Diencephalon (tissue), 1 donor: ENCODE measurements around the gene VAMP2. TPM values are rescaled to one million over a fixed set of nuclear protein-coding genes. Genes with fewer than 3 reads are reported as not detected.

Experiments used
- total RNA-seq: library from RNA; depleted of rRNA; stranded (reverse); fragments of >200 nt; gene quantifications from one replicate; pipeline ENCODE4 v1.2.3, GENCODE V29; 2014

Gene VAMP2
- total RNA-seq: 86.5 TPM

GRCh38 chr17:8162233-8162996, at the start of gene VAMP2:
Gene VAMP2 (minus strand): TSS chr17:8162948. CDS start chr17:8162879, 69 bp downstream.

GRCh38 chr17:8209907-8210760, 47.4 kb upstream of the VAMP2 start, which contains the start of gene AURKB:
Gene AURKB (minus strand): TSS chr17:8210575. CDS start chr17:8210224, 351 bp downstream.

GRCh38 chr17:8189711-8190477, 27.1 kb upstream of the VAMP2 start, which contains the start of gene BORCS6:
Gene BORCS6 (minus strand): TSS chr17:8190180. CDS start chr17:8190140, 40 bp downstream.

GRCh38 chr17:8176197-8176940, 13.6 kb upstream of the VAMP2 start, which contains the start of gene TMEM107:
Gene TMEM107 (minus strand): TSS chr17:8176380. CDS start chr17:8176286, 94 bp downstream.

GRCh38 chr17:8152112-8152775, 10.5 kb downstream of the VAMP2 start, which contains the start of gene PER1:
Gene PER1 (minus strand): TSS chr17:8152404. CDS start chr17:8150706, 1,698 bp downstream.

GRCh38 chr17:8123695-8124349, 38.9 kb downstream of the VAMP2 start, which contains the start of gene HES7:
Gene HES7 (minus strand): TSS chr17:8124106. CDS start chr17:8124084, 22 bp downstream.

GRCh38 chr17:8117980-8118768, 44.6 kb downstream of the VAMP2 start, which contains the start of gene ALOXE3:
Gene ALOXE3 (minus strand): TSS chr17:8118514. CDS start chr17:8117990, 524 bp downstream.

Other genes starting within 250 kb of the VAMP2 start
- 8.1 TPM for gene RNF227, start 246.7 kb downstream of the VAMP2 start, total RNA-seq
- 3.7 TPM for gene KCNAB3, start 233.1 kb downstream of the VAMP2 start, total RNA-seq
- gene TRAPPC1, start 231.0 kb downstream of the VAMP2 start, total RNA-seq: 21.9 TPM
- 31.6 TPM for gene CNTROB, start 230.7 kb downstream of the VAMP2 start, total RNA-seq
- not detected for gene GUCY2D, start 160.3 kb downstream of the VAMP2 start, total RNA-seq
- not detected for gene ALOX15B, start 123.9 kb downstream of the VAMP2 start, total RNA-seq
- gene ALOX12B, start 75.2 kb downstream of the VAMP2 start, total RNA-seq: not detected
- gene ALOXE3, start 44.4 kb downstream of the VAMP2 start, total RNA-seq: 0.69 TPM
- gene HES7, start 38.8 kb downstream of the VAMP2 start, total RNA-seq: 0.46 TPM
- 9.0 TPM for gene PER1, start 10.5 kb downstream of the VAMP2 start, total RNA-seq
- gene TMEM107, start 13.4 kb upstream of the VAMP2 start, total RNA-seq: 31.4 TPM
- 5.1 TPM for gene BORCS6, start 27.2 kb upstream of the VAMP2 start, total RNA-seq
- gene AURKB, start 47.6 kb upstream of the VAMP2 start, total RNA-seq: 6.9 TPM
- 15.9 TPM for gene CTC1, start 85.1 kb upstream of the VAMP2 start, total RNA-seq
- gene PFAS, start 86.3 kb upstream of the VAMP2 start, total RNA-seq: 23.1 TPM
- gene RANGRF, start 125.7 kb upstream of the VAMP2 start, total RNA-seq: 12.7 TPM
- 0.46 TPM for gene SLC25A35, start 132.5 kb upstream of the VAMP2 start, total RNA-seq
- gene ARHGEF15, start 147.3 kb upstream of the VAMP2 start, total RNA-seq: 1.6 TPM
- not detected for gene ODF4, start 176.9 kb upstream of the VAMP2 start, total RNA-seq
- 3,063 TPM for gene RPL26, start 220.2 kb upstream of the VAMP2 start, total RNA-seq
- gene RNF222, start 234.9 kb upstream of the VAMP2 start, total RNA-seq: not detected